AG04450 (cell line): Measurements from ENCODE around the gene HERPUD2. TPM values are rescaled to one million over a fixed set of nuclear protein-coding genes. Genes with fewer than 3 reads are reported as not detected.
"Not testable (repeated sequence)": the region's sequence is repeated elsewhere in the genome, so short reads cannot be mapped to it uniquely, and the experiment has no call there.

Experiments
- CTCF ChIA-PET: fragments of 300-600, 350-600 bp; formaldehyde crosslinking; extraction: SDS; loops from one replicate; lab custom pipeline; 2022; ENCODE audit warnings: antibody characterized with exemption, inconsistent platforms; lab: Charles Lee
- POLR2A ChIA-PET: fragments of 350-600 bp; formaldehyde crosslinking; extraction: SDS; loops from one replicate; lab custom pipeline; 2021; ENCODE audit warnings: antibody characterized with exemption, inconsistent platforms; lab: Yijun Ruan, JAX
- DNase-seq: peaks from one replicate; pipeline ENCODE4 v3.0.0-alpha.2; 2011; ENCODE audit warnings: low read depth, low spot score
- H3K27ac ChIP-seq: one replicate; pipeline ENCODE4 v1.5.1; 2012; ENCODE audit warnings: low read depth, low read length, control low read depth
- H3K27me3 ChIP-seq: one replicate; pipeline ENCODE4 v1.6.0; 2012; ENCODE audit warnings: low read length; ENCODE audit not compliant: control insufficient read depth, insufficient read depth
- H3K4me3 ChIP-seq: 2 replicates; pipeline ENCODE4 v1.5.1; 2011; ENCODE audit warnings: mild to moderate bottlenecking, low read depth, low read length, control low read depth
- H3K9me3 ChIP-seq: 2 replicates; pipeline ENCODE4 v1.5.1; 2012; ENCODE audit warnings: low read length; ENCODE audit not compliant: control insufficient read depth, insufficient read depth
- polyA plus RNA-seq: library from polyadenylated mRNA; depleted of rRNA; stranded (reverse); fragments of >200 nt; gene quantifications from 2 replicates; pipeline ENCODE4 v1.2.3, GENCODE V29; 2011
- TF ChIP-seq, protein P1 (sequence below): IDR thresholded peaks from 2 replicates; pipeline ENCODE4 v1.5.1; 2011; ENCODE audit warnings: low read depth, low read length, control low read depth, inconsistent platforms

HERPUD2 gene
- polyA plus RNA-seq, 1 experiment = 42.7 TPM

DNA sequence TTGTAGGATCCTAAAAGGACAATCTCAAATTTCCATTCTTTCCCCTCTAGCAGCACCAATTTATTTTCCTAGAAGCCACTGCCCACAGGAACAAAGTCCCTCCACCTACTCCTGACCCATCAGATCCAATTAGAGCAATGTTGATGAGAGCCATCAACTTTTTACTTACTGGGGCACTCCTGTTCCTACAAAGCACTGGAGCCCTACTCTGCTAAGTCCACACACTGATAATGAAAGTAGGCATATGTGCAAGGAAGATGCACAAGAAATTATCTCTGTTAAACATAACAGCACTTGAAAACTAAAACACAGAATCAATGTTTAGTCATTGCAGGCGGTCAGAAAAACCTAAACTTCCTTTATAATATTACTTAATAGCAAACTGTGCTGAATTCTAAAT is 3.6 kb downstream of the HERPUD2 start:
- POLR2A ChIA-PET = interaction anchor here (1.0 kb wide), 1 partner anchor 109 kb away, joined by 5 read pairs; the partner anchor contains the start of gene SEPTIN7
- Histone ChIP-seq H3K27ac (peak overlapping the region; percentile 12), H3K4me3 (peak overlapping the region; percentile 47), H3K9me3 (peaks cover 5% of the 10 kb centered on the region; the same call in 1 of the 2 replicates), H3K27me3 (no peaks in the 10 kb centered on the region)
- DNase-seq = no peak
- CTCF ChIA-PET = interaction anchor here (0.6 to 1.3 kb wide), 3 partner anchors 17 to 215 kb away, joined by 3 read pairs; no protein-coding TSS in a partner anchor
- TF ChIP-seq, protein P1, sequence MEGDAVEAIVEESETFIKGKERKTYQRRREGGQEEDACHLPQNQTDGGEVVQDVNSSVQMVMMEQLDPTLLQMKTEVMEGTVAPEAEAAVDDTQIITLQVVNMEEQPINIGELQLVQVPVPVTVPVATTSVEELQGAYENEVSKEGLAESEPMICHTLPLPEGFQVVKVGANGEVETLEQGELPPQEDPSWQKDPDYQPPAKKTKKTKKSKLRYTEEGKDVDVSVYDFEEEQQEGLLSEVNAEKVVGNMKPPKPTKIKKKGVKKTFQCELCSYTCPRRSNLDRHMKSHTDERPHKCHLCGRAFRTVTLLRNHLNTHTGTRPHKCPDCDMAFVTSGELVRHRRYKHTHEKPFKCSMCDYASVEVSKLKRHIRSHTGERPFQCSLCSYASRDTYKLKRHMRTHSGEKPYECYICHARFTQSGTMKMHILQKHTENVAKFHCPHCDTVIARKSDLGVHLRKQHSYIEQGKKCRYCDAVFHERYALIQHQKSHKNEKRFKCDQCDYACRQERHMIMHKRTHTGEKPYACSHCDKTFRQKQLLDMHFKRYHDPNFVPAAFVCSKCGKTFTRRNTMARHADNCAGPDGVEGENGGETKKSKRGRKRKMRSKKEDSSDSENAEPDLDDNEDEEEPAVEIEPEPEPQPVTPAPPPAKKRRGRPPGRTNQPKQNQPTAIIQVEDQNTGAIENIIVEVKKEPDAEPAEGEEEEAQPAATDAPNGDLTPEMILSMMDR = no peak

DNA sequence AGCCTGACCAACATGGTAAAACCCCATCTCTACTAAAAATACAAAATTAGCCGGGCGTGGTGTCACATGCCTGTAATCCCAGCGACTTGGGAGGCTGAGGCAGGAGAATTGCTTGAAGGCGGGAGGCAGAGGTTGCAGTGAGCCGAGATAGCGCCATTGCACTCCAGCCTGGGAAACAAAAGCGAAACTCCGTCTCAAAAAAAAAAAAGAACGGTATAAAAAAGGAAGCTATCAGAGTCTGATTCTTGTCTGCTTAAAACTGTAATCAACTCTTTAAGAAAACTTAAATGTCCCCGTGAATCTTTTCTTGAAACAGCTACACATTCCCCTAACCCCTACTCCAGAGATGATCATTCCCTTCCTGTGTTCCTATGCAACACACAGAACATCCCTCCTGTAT is 4.3 kb downstream of the HERPUD2 start:
- not testable (repeated sequence) for H3K9me3 ChIP-seq, H3K4me3 ChIP-seq, H3K27me3 ChIP-seq, H3K27ac ChIP-seq, DNase-seq
- CTCF ChIA-PET = interaction anchor here (1.0 to 1.3 kb wide), 2 partner anchors 18 to 216 kb away, joined by 3 read pairs; no protein-coding TSS in a partner anchor
- POLR2A ChIA-PET = interaction anchor here (1.0 kb wide), 1 partner anchor 110 kb away, joined by 5 read pairs; the partner anchor contains the start of gene SEPTIN7

DNA sequence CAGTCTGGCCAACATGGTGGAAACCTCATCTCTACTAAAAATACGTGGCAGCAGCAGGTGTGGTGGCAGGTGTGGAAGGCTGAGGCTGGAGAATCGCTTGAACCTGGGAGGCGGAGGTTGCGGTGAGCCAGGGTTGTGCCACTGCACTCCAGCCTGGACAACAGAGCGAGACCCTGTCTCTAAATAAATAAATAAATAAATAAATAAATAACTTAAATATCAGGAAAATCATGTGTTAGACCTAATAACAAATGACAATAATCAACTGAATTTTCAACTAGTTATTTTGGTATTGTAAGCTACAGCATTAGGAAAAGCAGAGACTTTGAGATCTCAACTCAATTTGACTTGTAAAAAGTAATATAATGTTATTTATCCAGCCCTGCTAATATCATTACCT is 9.2 kb downstream of the HERPUD2 start:
- POLR2A ChIA-PET = no interaction called here
- Histone ChIP-seq H3K27ac (no peak overlapping the region), H3K27me3 (no peaks in the 10 kb centered on the region), H3K4me3 (no peak overlapping the region), H3K9me3 (peaks cover 2% of the 10 kb centered on the region; the same call in 1 of the 2 replicates)
- CTCF ChIA-PET = interaction anchor here (0.7 kb wide), 1 partner anchor 269 kb away, joined by 3 read pairs; no protein-coding TSS in a partner anchor
- TF ChIP-seq, protein P1 = no peak
- no peak for DNase-seq

DNA sequence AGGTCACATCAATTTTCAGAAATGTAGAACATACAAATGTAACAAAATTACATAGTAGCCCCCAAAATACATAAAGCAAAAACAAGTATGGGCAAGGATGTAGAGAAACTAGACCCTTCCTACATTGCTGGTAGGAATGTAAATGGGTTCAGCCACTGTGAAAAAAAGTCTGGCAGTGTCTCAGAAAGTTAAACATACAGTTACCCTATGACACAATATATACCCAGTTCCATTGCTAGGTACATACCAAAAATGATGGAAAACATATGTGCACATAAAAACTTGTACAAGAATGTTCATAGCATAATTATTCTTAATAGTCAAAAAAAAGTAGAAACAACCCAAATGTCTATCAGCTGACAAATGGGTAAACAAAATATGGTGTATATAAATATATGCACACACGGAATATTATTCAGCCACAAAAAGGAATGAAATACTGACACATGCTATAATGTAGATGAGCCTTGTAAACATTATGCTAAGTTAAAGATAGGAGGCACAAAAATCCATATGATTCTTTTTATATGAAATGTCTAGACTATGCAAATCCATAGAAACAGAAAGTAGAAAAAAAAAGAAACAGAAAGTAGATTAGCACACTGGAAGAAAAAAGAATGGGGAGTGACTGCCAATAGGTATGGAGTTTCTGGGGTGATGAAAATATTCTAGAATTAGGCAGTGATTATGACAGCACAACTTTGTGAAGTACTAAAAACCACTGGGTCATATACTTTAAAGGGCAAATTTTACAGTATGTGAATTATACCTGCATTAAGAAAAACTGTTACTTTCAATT is 13.5 kb downstream of the HERPUD2 start:
- Histone ChIP-seq H3K27me3 (no peaks in the 10 kb centered on the region), H3K9me3 (peaks cover 2% of the 10 kb centered on the region; the same call in 1 of the 2 replicates), H3K4me3 (no peak overlapping the region), H3K27ac (no peak overlapping the region)
- TF ChIP-seq, protein P1 = no peak
- ChIA-PET POLR2A (no interaction called here), CTCF (no interaction called here)
- no peak for DNase-seq

DNA sequence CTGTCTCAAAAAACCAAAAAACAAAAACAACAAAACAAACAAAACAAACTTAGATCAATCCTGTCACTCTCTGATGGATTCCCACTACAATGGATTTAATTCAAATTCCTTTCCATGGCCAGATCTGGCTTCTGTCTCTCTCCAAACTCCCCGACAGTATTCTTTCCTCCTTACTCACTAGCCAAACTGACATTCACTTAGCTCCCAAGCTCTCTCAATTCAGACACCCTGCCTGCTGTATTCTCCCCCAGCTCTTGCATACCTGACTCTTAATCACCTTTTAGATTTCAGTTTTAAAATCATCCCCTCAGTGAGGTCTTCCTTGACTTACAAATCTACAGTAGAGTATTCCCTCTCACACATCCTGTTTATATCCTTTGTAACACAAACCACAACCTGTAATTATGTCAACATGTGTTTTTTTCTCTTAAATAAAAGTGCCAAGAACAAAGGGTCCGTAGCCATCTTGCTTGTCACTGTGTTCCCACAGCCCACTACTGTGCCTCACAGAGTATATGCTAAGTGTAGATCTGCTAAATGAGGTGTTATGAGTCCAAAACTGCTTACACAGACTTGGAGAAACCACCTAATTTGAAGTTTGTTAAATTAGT is 14.4 kb downstream of the HERPUD2 start:
- peaks cover 2% of the 10 kb centered on the region; the same call in 1 of the 2 replicates for H3K9me3 ChIP-seq
- H3K27me3 ChIP-seq = no peaks in the 10 kb centered on the region
- no peak overlapping the region for H3K4me3 ChIP-seq
- H3K27ac ChIP-seq = no peak overlapping the region
- DNase-seq = no peak
- CTCF ChIA-PET = interaction anchor here (0.9 kb wide), 1 partner anchor 226 kb away, joined by 3 read pairs; no protein-coding TSS in a partner anchor
- POLR2A ChIA-PET = no interaction called here
- TF ChIP-seq, protein P1 = no peak
